GM12878 (cell line): ENCODE results near the gene SPTBN1. TPM values are rescaled to one million over a fixed set of nuclear protein-coding genes. Genes with fewer than 3 reads are reported as not detected.

Experiments used
- ATAC-seq: fragments of 200-7000 bp; cut with Tn5 transposase; 3 replicates; pipeline ENCODE4 v1.9.1; 2020; ENCODE audit warnings: mild to moderate bottlenecking, moderate library complexity
- BruUV-seq: library from RNA; stranded (reverse); fragments of 400-500 nt; replicated peaks from 2 replicates; lab custom pipeline; 2021; lab: Mats Ljungman, UMichigan
- CTCF ChIA-PET: fragments of 300-600 bp; sonication (Branson Sonifier 250); formaldehyde crosslinking; extraction: SDS; loops from one replicate; lab custom pipeline; 2021; ENCODE audit warnings: inconsistent platforms; lab: Yijun Ruan, JAX
- POLR2A ChIA-PET: fragments of 350-600 bp; formaldehyde crosslinking; extraction: SDS; loops from one replicate; lab custom pipeline; 2021; ENCODE audit warnings: inconsistent platforms; lab: Charles Lee
- RAD21 ChIA-PET: fragments of 300-600 bp; sonication (Branson Sonifier 250); formaldehyde crosslinking; loops from one replicate; lab custom pipeline; 2023; ENCODE audit warnings: antibody characterized with exemption; ENCODE audit not compliant: unreplicated experiment; lab: Charles Lee
- SMC1A ChIA-PET: fragments of 300-600 bp; sonication (Branson Sonifier 250); formaldehyde crosslinking; loops from one replicate; lab custom pipeline; 2023; ENCODE audit not compliant: unreplicated experiment, uncharacterized antibody; lab: Charles Lee
- DNase-seq: peaks from one replicate; pipeline ENCODE4 v3.0.0-alpha.2; 2011; ENCODE audit warnings: low read depth, low spot score
- FAIRE-seq: peaks from 3 replicates; lab custom pipeline; 2011; peaks lifted over from hg19 to GRCh38; lab: Jason Lieb, UNC
- H2AFZ ChIP-seq: 2 replicates; pipeline ENCODE4 v1.6.0; 2011; ENCODE audit warnings: low read depth, low read length, control low read depth; ENCODE audit not compliant: control insufficient read depth
- H3K27ac ChIP-seq: 2 replicates; pipeline ENCODE4 v1.5.1; 2011; ENCODE audit warnings: control low read depth; ENCODE audit not compliant: control insufficient read depth, insufficient read depth
- H3K27me3 ChIP-seq, 2 experiments: replicated peaks in 1 of 2; 2 replicates each; pipeline versions ENCODE4 v1.6.0 to v1.6.1; 2011; ENCODE audit warnings: low read length in 1 of 2; ENCODE audit not compliant: control insufficient read depth in 2 of 2, insufficient read depth in 2 of 2
- H3K36me3 ChIP-seq, 2 experiments: 2 replicates each; pipeline ENCODE4 v1.5.1; 2011; ENCODE audit warnings: low read length in 1 of 2; ENCODE audit not compliant: control insufficient read depth in 2 of 2, insufficient read depth in 2 of 2
- H3K4me1 ChIP-seq: 2 replicates; pipeline ENCODE4 v1.6.1; 2011; ENCODE audit warnings: mild to moderate bottlenecking, low read length, moderate library complexity, mixed read lengths; ENCODE audit not compliant: control insufficient read depth, insufficient read depth
- H3K4me2 ChIP-seq: 2 replicates; pipeline ENCODE4 v1.6.0; 2011; ENCODE audit warnings: control low read depth; ENCODE audit not compliant: control insufficient read depth, insufficient read depth
- H3K4me3 ChIP-seq: fragments of 200-600 bp; sonication (generic); 2 replicates; pipeline ENCODE4 v1.5.1; 2016
- H3K79me2 ChIP-seq: 2 replicates; pipeline ENCODE4 v1.6.0; 2011; ENCODE audit warnings: low read length; ENCODE audit not compliant: control insufficient read depth, insufficient read depth
- H3K9ac ChIP-seq: 2 replicates; pipeline ENCODE4 v1.8.0; 2011; ENCODE audit warnings: low read length, control low read depth, mixed read lengths; ENCODE audit not compliant: control insufficient read depth, insufficient read depth
- H3K9me3 ChIP-seq: replicated peaks from 3 replicates; pipeline ENCODE4 v1.5.1; 2011; ENCODE audit warnings: mild to moderate bottlenecking, low read length; ENCODE audit not compliant: control insufficient read depth, insufficient read depth
- H4K20me1 ChIP-seq: 2 replicates; pipeline ENCODE4 v1.6.0; 2011; ENCODE audit not compliant: control insufficient read depth, insufficient read depth
- BCL3 ChIP-seq: IDR thresholded peaks from 2 replicates; pipeline ENCODE4 v1.6.1; 2011; ENCODE audit warnings: borderline replicate concordance, low read depth, mild to moderate bottlenecking, moderate library complexity, low read length; ENCODE audit not compliant: insufficient read depth, poor library complexity, severe bottlenecking
- CEBPZ ChIP-seq: fragments of 150-350 bp; IDR thresholded peaks from 2 replicates; pipeline ENCODE4 v1.6.1; 2016; ENCODE audit warnings: low read depth, low read length
- E2F8 ChIP-seq: fragments of 450-650 bp; IDR thresholded peaks from 2 replicates; pipeline ENCODE4 v1.6.1; 2018; ENCODE audit warnings: mild to moderate bottlenecking, low read depth, moderate library complexity; ENCODE audit not compliant: partially characterized antibody
- EGR1 ChIP-seq, 2 experiments: IDR thresholded peaks; 1 replicate in 1 of 2; 2 replicates in 1 of 2; pipeline ENCODE4 v1.6.1; 2011 to 2012; ENCODE audit warnings: low read depth in 2 of 2, low read length in 2 of 2, borderline replicate concordance in 1 of 2, mild to moderate bottlenecking in 1 of 2, moderate library complexity in 1 of 2
- HDAC6 ChIP-seq: fragments of 200-600 bp; sonication (generic); IDR thresholded peaks from one replicate; pipeline ENCODE4 v1.8.0; 2017; ENCODE audit warnings: antibody characterized with exemption; ENCODE audit not compliant: unreplicated experiment
- NKRF ChIP-seq: fragments of 450-650 bp; conservative IDR thresholded peaks from 2 replicates; pipeline ENCODE4 v1.6.1; 2017; ENCODE audit warnings: mild to moderate bottlenecking, moderate library complexity
- SMAD5 ChIP-seq: IDR thresholded peaks from 2 replicates; pipeline ENCODE4 v1.6.1; 2016; ENCODE audit warnings: antibody characterized with exemption, low read depth
- SRF ChIP-seq, 2 experiments: IDR thresholded peaks; 2 replicates each; pipeline ENCODE4 v1.6.1; 2011; ENCODE audit warnings: low read depth in 2 of 2, low read length in 2 of 2, mild to moderate bottlenecking in 1 of 2, moderate library complexity in 1 of 2
- ZBED1 ChIP-seq: IDR thresholded peaks from 2 replicates; pipeline ENCODE4 v1.6.1; 2016; ENCODE audit warnings: borderline replicate concordance
- WGBS: methylation state at CpG from one replicate; pipeline ENCODE4 v1.1.6; 2016; ENCODE audit warnings: low lambda C conversion rate; ENCODE audit not compliant: insufficient replicate concordance, insufficient coverage; ENCODE audit errors: missing lambda C conversion rate; 5-methylcytosine and 5-hydroxymethylcytosine counted together
- in situ Hi-C: fragments of 300-500 bp; cut with MboI; formaldehyde crosslinking; loops from 9 replicates; pipeline ENCODE4 v1.14.3; 2018; ENCODE audit warnings: mixed read lengths
- intact Hi-C: fragments of 100-400 bp; cut with micrococcal nuclease; formaldehyde crosslinking; loops from one replicate; pipeline ENCODE4 v1.14.2; 2022; ENCODE audit not compliant: unreplicated experiment
- polyA plus RNA-seq, 11 experiments: library from polyadenylated mRNA; depleted of rRNA in 4 of 11; unstranded in 6 of 11; stranded (reverse) in 5 of 11; fragments of >200 nt; fragmentation: Nextera tagmentation in 4 of 11; fragmentation: Illumina TruSeq in 1 of 11; extraction: Ambion mirVana in 4 of 11; extraction: Trizol in 1 of 11; gene quantifications; 1 replicate in 1 of 11; 2 replicates in 10 of 11; pipeline versions ENCODE4 v1.2.1 to v1.2.3, GENCODE V29; 2011 to 2016; ENCODE audit warnings: inconsistent platforms in 2 of 11, missing spikeins in 2 of 11, low read depth in 1 of 11
- total RNA-seq, 4 experiments: library from RNA; depleted of rRNA in 3 of 4; stranded (reverse); fragments of >200 nt in 3 of 4; fragmentation: Illumina TruSeq in 1 of 4; extraction: Trizol in 1 of 4; gene quantifications; 2 replicates each; pipeline versions ENCODE4 v1.2.1 to v1.2.3, GENCODE V29; 2013 to 2021

Gene SPTBN1
- total and polyA plus RNA-seq, 10 of the 15 experiments (the other 5 are each of a cell fraction or from before 2014, with no cell fraction given) = 20.6 to 154 (median 76.7) TPM

GRCh38 chr2:54626884-54627283 lies 170.8 kb downstream of the SPTBN1 start:
- ChIA-PET CTCF (interaction anchor here (1.0 to 1.5 kb wide), 2 partner anchors 9 to 38 kb away, joined by 3 read pairs; no protein-coding TSS in a partner anchor), RAD21 (no interaction called here), SMC1A (interaction anchor here (1.0 to 2.7 kb wide), 6 partner anchors 10 to 103 kb away, joined by 3 to 12 read pairs (median 3); no protein-coding TSS in a partner anchor), POLR2A (interaction anchor here (1.3 kb wide), 1 partner anchor 8 kb away, joined by 3 read pairs; no protein-coding TSS in a partner anchor)
- Histone ChIP-seq H3K36me3 (peaks cover 52 to 63% of the 10 kb centered on the region in 2 experiments), H3K4me3 (no peak overlapping the region), H4K20me1 (no peaks in the 10 kb centered on the region; the same call in 1 of the 2 replicates), H3K4me1 (no peaks in the 10 kb centered on the region), H3K79me2 (peaks cover 5% of the 10 kb centered on the region), H2AFZ (no peak overlapping the region), H3K27ac (no peak overlapping the region), H3K9ac (no peak overlapping the region), H3K9me3 (no peaks in the 10 kb centered on the region; the same call in 2 of the 3 replicates), H3K4me2 (no peak overlapping the region), H3K27me3 (no peaks in the 10 kb centered on the region)
- in situ Hi-C loops = no loop called here
- DNase-seq = no peak
- FAIRE-seq = peak; percentile 44
- ATAC-seq = no peak
- no TSS peak for BruUV-seq
- 95% methylated on average over 2 of the region's 2 CpGs for WGBS
- intact Hi-C loops = no loop called here
- TF ChIP-seq HDAC6 (no peak), BCL3 (no peak), E2F8 (no peak), EGR1 (IDR thresholded peaks at IDR 0.05; ENCODE audit: borderline replicate concordance in 1 of 2, low read depth in 2 of 2, low read length in 2 of 2) (no peak), CEBPZ (no peak), SMAD5 (no peak), SRF (IDR thresholded peaks at IDR 0.05; ENCODE audit: low read depth in 2 of 2, low read length in 2 of 2) (no peak), NKRF (no peak), ZBED1 (no peak)
